ENCODE results near the gene CST8. TPM values are rescaled to one million over a fixed set of nuclear protein-coding genes. Genes with fewer than 3 reads are reported as not detected.

Gene CST8
- total RNA-seq, 1 donor from 2014 or later, result not detected

- H3K27ac Mint-ChIP-seq, result no peak overlapping the region
- H3K4me3 Mint-ChIP-seq (ENCODE audit: low read depth), result no peak overlapping the region
- DNase-seq (ENCODE audit: low spot score), result no peak
- intact Hi-C loops (cut with micrococcal nuclease), result no loop called here
- no peaks in the 10 kb centered on the region for H3K9me3 Mint-ChIP-seq
- H3K27me3 Mint-ChIP-seq (ENCODE audit: low read depth), result peaks cover 2% of the 10 kb centered on the region
- H3K36me3 Mint-ChIP-seq (ENCODE audit: low read depth), result no peaks in the 10 kb centered on the region
- H3K4me1 Mint-ChIP-seq (ENCODE audit: low read depth), result no peaks in the 10 kb centered on the region
Observed at GRCh38 chr20:23482138-23482537, 8.8 kb upstream of the CST8 start.

- intact Hi-C loops (cut with micrococcal nuclease), result no loop called here
- DNase-seq (ENCODE audit: low spot score), result no peak
- Mint-ChIP-seq H3K36me3 (ENCODE audit: low read depth) (no peaks in the 10 kb centered on the region), H3K27ac (no peak overlapping the region), H3K4me1 (ENCODE audit: low read depth) (no peaks in the 10 kb centered on the region), H3K4me3 (ENCODE audit: low read depth) (no peak overlapping the region), H3K9me3 (no peaks in the 10 kb centered on the region), H3K27me3 (ENCODE audit: low read depth) (peaks cover 2% of the 10 kb centered on the region)
Observed at GRCh38 chr20:23484081-23484480, 6.8 kb upstream of the CST8 start.

GRCh38 chr20:23488470-23488869, 2.4 kb upstream of the CST8 start:
- no peaks in the 10 kb centered on the region for H3K36me3 Mint-ChIP-seq (ENCODE audit: low read depth)
- no peak for DNase-seq (ENCODE audit: low spot score)
- intact Hi-C loops (cut with micrococcal nuclease), result no loop called here
- no peak overlapping the region for H3K27ac Mint-ChIP-seq
- no peak overlapping the region for H3K4me3 Mint-ChIP-seq (ENCODE audit: low read depth)
- H3K27me3 Mint-ChIP-seq (ENCODE audit: low read depth), result no peaks in the 10 kb centered on the region
- no peaks in the 10 kb centered on the region for H3K9me3 Mint-ChIP-seq
- H3K4me1 Mint-ChIP-seq (ENCODE audit: low read depth), result no peaks in the 10 kb centered on the region

GRCh38 chr20:23488996-23489395, 1.9 kb upstream of the CST8 start:
- intact Hi-C loops (cut with micrococcal nuclease), result no loop called here
- no peak for DNase-seq (ENCODE audit: low spot score)
- Mint-ChIP-seq H3K4me3 (ENCODE audit: low read depth) (no peak overlapping the region), H3K4me1 (ENCODE audit: low read depth) (no peaks in the 10 kb centered on the region), H3K27me3 (ENCODE audit: low read depth) (no peaks in the 10 kb centered on the region), H3K36me3 (ENCODE audit: low read depth) (no peaks in the 10 kb centered on the region), H3K27ac (no peak overlapping the region), H3K9me3 (no peaks in the 10 kb centered on the region)

- Mint-ChIP-seq H3K9me3 (peaks cover 3% of the 10 kb centered on the region), H3K27me3 (ENCODE audit: low read depth) (no peaks in the 10 kb centered on the region), H3K4me3 (ENCODE audit: low read depth) (no peak overlapping the region), H3K36me3 (ENCODE audit: low read depth) (no peaks in the 10 kb centered on the region), H3K27ac (no peak overlapping the region), H3K4me1 (ENCODE audit: low read depth) (no peaks in the 10 kb centered on the region)
- intact Hi-C loops (cut with micrococcal nuclease), result no loop called here
- no peak for DNase-seq (ENCODE audit: low spot score)
Observed at GRCh38 chr20:23492292-23492691, 1.4 kb downstream of the CST8 start.

GRCh38 chr20:23493172-23493772, 2.4 kb downstream of the CST8 start:
- Mint-ChIP-seq H3K9me3 (peaks cover 7% of the 10 kb centered on the region), H3K4me3 (ENCODE audit: low read depth) (no peak overlapping the region), H3K4me1 (ENCODE audit: low read depth) (peaks cover 2% of the 10 kb centered on the region), H3K27me3 (ENCODE audit: low read depth) (peaks cover 1% of the 10 kb centered on the region), H3K36me3 (ENCODE audit: low read depth) (no peaks in the 10 kb centered on the region), H3K27ac (no peak overlapping the region)
- no peak for DNase-seq (ENCODE audit: low spot score)
- intact Hi-C loops (cut with micrococcal nuclease), result no loop called here

- Mint-ChIP-seq H3K4me1 (ENCODE audit: low read depth) (peaks cover 2% of the 10 kb centered on the region), H3K27ac (no peak overlapping the region), H3K4me3 (ENCODE audit: low read depth) (no peak overlapping the region), H3K9me3 (peaks cover 7% of the 10 kb centered on the region), H3K27me3 (ENCODE audit: low read depth) (peaks cover 4% of the 10 kb centered on the region), H3K36me3 (ENCODE audit: low read depth) (no peaks in the 10 kb centered on the region)
- intact Hi-C loops (cut with micrococcal nuclease), result no loop called here
- no peak for DNase-seq (ENCODE audit: low spot score)
Observed at GRCh38 chr20:23497536-23497935, 6.6 kb downstream of the CST8 start.

GRCh38 chr20:23501926-23502325, 11.0 kb downstream of the CST8 start:
- no peak overlapping the region for H3K4me3 Mint-ChIP-seq (ENCODE audit: low read depth)
- H3K9me3 Mint-ChIP-seq, result peaks cover 4% of the 10 kb centered on the region
- H3K27me3 Mint-ChIP-seq (ENCODE audit: low read depth), result peaks cover 4% of the 10 kb centered on the region
- H3K27ac Mint-ChIP-seq, result no peak overlapping the region
- peaks cover 2% of the 10 kb centered on the region for H3K4me1 Mint-ChIP-seq (ENCODE audit: low read depth)
- DNase-seq (ENCODE audit: low spot score), result no peak
- intact Hi-C loops (cut with micrococcal nuclease), result no loop called here
- no peaks in the 10 kb centered on the region for H3K36me3 Mint-ChIP-seq (ENCODE audit: low read depth)

- Mint-ChIP-seq H3K27ac (no peak overlapping the region), H3K36me3 (ENCODE audit: low read depth) (no peaks in the 10 kb centered on the region), H3K9me3 (no peaks in the 10 kb centered on the region), H3K4me1 (ENCODE audit: low read depth) (no peaks in the 10 kb centered on the region), H3K4me3 (ENCODE audit: low read depth) (no peak overlapping the region), H3K27me3 (ENCODE audit: low read depth) (peaks cover 3% of the 10 kb centered on the region)
- intact Hi-C loops (cut with micrococcal nuclease), result no loop called here
- no peak for DNase-seq (ENCODE audit: low spot score)
Observed at GRCh38 chr20:23503649-23504048, 12.7 kb downstream of the CST8 start.

GRCh38 chr20:23507346-23507745, 16.4 kb downstream of the CST8 start:
- Mint-ChIP-seq H3K4me3 (ENCODE audit: low read depth) (no peak overlapping the region), H3K36me3 (ENCODE audit: low read depth) (no peaks in the 10 kb centered on the region), H3K4me1 (ENCODE audit: low read depth) (no peaks in the 10 kb centered on the region), H3K27ac (no peak overlapping the region), H3K27me3 (ENCODE audit: low read depth) (no peaks in the 10 kb centered on the region), H3K9me3 (no peaks in the 10 kb centered on the region)
- intact Hi-C loops (cut with micrococcal nuclease), result no loop called here
- DNase-seq (ENCODE audit: low spot score), result no peak

- Mint-ChIP-seq H3K27me3 (ENCODE audit: low read depth) (no peaks in the 10 kb centered on the region), H3K9me3 (no peaks in the 10 kb centered on the region), H3K27ac (no peak overlapping the region), H3K4me3 (ENCODE audit: low read depth) (no peak overlapping the region), H3K4me1 (ENCODE audit: low read depth) (no peaks in the 10 kb centered on the region), H3K36me3 (ENCODE audit: low read depth) (no peaks in the 10 kb centered on the region)
- intact Hi-C loops (cut with micrococcal nuclease), result no loop called here
- no peak for DNase-seq (ENCODE audit: low spot score)
Observed at GRCh38 chr20:23508449-23509229, 17.7 kb downstream of the CST8 start.

- H3K9me3 Mint-ChIP-seq, result no peaks in the 10 kb centered on the region
- no peaks in the 10 kb centered on the region for H3K4me1 Mint-ChIP-seq (ENCODE audit: low read depth)
- H3K27ac Mint-ChIP-seq, result no peak overlapping the region
- no peaks in the 10 kb centered on the region for H3K27me3 Mint-ChIP-seq (ENCODE audit: low read depth)
- no peak for DNase-seq (ENCODE audit: low spot score)
- no peak overlapping the region for H3K4me3 Mint-ChIP-seq (ENCODE audit: low read depth)
- intact Hi-C loops (cut with micrococcal nuclease), result no loop called here
- H3K36me3 Mint-ChIP-seq (ENCODE audit: low read depth), result no peaks in the 10 kb centered on the region
Observed at GRCh38 chr20:23509247-23509913, 18.5 kb downstream of the CST8 start.

GRCh38 chr20:23510000-23510590, 19.2 kb downstream of the CST8 start:
- no peak for DNase-seq (ENCODE audit: low spot score)
- Mint-ChIP-seq H3K4me3 (ENCODE audit: low read depth) (no peak overlapping the region), H3K9me3 (no peaks in the 10 kb centered on the region), H3K27ac (no peak overlapping the region), H3K27me3 (ENCODE audit: low read depth) (no peaks in the 10 kb centered on the region), H3K4me1 (ENCODE audit: low read depth) (no peaks in the 10 kb centered on the region), H3K36me3 (ENCODE audit: low read depth) (no peaks in the 10 kb centered on the region)
- intact Hi-C loops (cut with micrococcal nuclease), result no loop called here
